A549 (cell line): ENCODE data around the gene SSUH2.

Source experiments
- CEBPB ChIP-seq, 2 experiments: fragments of >200 bp in 1 of 2; sonication (Bioruptor Twin) in 1 of 2; formaldehyde crosslinking in 1 of 2; IDR thresholded peaks; 2 replicates each; pipeline ENCODE4 v1.6.1; 2012 to 2016
- CHD4 ChIP-seq: fragments of 200-600 bp; sonication (generic); IDR thresholded peaks from 2 replicates; pipeline ENCODE4 v1.6.1; 2016; ENCODE audit warnings: antibody characterized with exemption, mild to moderate bottlenecking, borderline replicate concordance
- ESRRA ChIP-seq: fragments of 150-350 bp; IDR thresholded peaks from 2 replicates; pipeline ENCODE4 v1.6.1; 2014; ENCODE audit warnings: mild to moderate bottlenecking, low read length, borderline replicate concordance
- KDM1A ChIP-seq: fragments of 200-600 bp; sonication (generic); IDR thresholded peaks from 2 replicates; pipeline ENCODE4 v1.6.1; 2016; ENCODE audit warnings: low read depth, mild to moderate bottlenecking
- KDM5A ChIP-seq: fragments of 200-600 bp; sonication (generic); IDR thresholded peaks from 2 replicates; pipeline ENCODE4 v1.6.1; 2016; ENCODE audit warnings: antibody characterized with exemption, mild to moderate bottlenecking
- MAZ ChIP-seq: fragments of 150-350 bp; IDR thresholded peaks from 2 replicates; pipeline ENCODE4 v1.6.1; 2014; ENCODE audit warnings: antibody characterized with exemption, low read depth, low read length, borderline replicate concordance
- POLR2A ChIP-seq: IDR thresholded peaks from 2 replicates; pipeline ENCODE4 v1.6.1; 2012; ENCODE audit warnings: mild to moderate bottlenecking, low read length
- POLR2AphosphoS2 ChIP-seq: conservative IDR thresholded peaks from 2 replicates; pipeline ENCODE4 v1.6.1; 2012; ENCODE audit warnings: low read length, improper control_type of control experiment, inconsistent platforms
- RAD21 ChIP-seq, 2 experiments: fragments of >200 bp in 1 of 2; sonication (Bioruptor Twin) in 1 of 2; formaldehyde crosslinking in 1 of 2; IDR thresholded peaks in 1 of 2; conservative IDR thresholded peaks in 1 of 2; 2 replicates in 1 of 2; 3 replicates in 1 of 2; pipeline ENCODE4 v1.6.1; 2012 to 2018; ENCODE audit warnings: inconsistent platforms in 1 of 2
- TF ChIP-seq, protein P1 (sequence below): IDR thresholded peaks from 2 replicates; pipeline ENCODE4 v1.6.1; 2012

DNA sequence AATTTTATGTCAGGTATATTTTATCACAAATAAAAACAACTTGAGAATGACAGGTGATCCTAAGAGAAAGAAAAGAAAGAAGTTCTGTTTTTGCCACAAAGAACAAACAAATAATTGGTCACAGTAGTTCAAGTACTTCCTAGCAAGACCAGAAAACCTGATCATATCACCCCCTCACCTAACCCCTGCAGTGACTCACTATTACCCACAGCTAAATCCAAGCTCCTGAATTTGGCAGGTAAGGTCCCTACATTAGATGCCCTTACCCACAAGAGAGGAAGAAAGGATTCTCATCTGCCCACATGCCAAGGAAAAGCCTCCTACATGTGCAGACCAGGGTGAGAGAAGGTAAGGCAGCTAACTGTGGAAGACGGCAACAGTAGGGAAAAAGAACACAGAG is 4.4 kb downstream of the SSUH2 start:
- TF ChIP-seq MAZ: no peak
- TF ChIP-seq RAD21 (conservative IDR thresholded peaks at IDR 0.05 in 1 of 2, IDR thresholded peaks at IDR 0.05 in 1 of 2): no peak
- TF ChIP-seq, protein P1, sequence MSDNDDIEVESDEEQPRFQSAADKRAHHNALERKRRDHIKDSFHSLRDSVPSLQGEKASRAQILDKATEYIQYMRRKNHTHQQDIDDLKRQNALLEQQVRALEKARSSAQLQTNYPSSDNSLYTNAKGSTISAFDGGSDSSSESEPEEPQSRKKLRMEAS: no peak
- no peak for TF ChIP-seq ESRRA
- no peak for TF ChIP-seq POLR2A
- TF ChIP-seq CEBPB (IDR thresholded peaks at IDR 0.05): no peak
- no peak for TF ChIP-seq KDM5A
- TF ChIP-seq CHD4: no peak
- no peak for TF ChIP-seq KDM1A
- TF ChIP-seq POLR2AphosphoS2: no peak
